GM12874 (cell line): ENCODE measurements around the gene KIF11.

Experiments
- TF ChIP-seq, protein P1 (sequence below): IDR thresholded peaks from 2 replicates; pipeline ENCODE4 v1.5.1; 2011; ENCODE audit warnings: low read depth, mild to moderate bottlenecking, control low read depth, low read length, moderate library complexity; ENCODE audit not compliant: insufficient read depth

KIF11 gene

DNA sequence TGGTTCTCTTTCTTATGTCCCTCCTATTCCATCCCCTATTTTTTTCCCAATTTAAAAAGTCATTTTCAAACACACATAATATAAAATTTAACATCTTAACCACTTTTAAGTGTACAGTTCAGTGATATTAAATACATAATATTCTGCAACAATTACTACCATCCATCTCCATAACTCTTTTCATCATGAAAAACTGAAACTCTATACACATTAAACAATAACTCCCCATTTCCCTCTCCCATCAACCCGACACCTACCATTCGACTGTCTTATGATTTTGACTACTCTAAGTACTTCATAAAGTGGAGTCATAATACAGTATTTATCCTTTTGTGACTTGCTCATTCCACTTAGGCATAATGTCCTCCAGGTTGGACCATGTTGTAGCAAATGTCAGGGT lies 2.6 kb downstream of the KIF11 start:
- TF ChIP-seq, protein P1, sequence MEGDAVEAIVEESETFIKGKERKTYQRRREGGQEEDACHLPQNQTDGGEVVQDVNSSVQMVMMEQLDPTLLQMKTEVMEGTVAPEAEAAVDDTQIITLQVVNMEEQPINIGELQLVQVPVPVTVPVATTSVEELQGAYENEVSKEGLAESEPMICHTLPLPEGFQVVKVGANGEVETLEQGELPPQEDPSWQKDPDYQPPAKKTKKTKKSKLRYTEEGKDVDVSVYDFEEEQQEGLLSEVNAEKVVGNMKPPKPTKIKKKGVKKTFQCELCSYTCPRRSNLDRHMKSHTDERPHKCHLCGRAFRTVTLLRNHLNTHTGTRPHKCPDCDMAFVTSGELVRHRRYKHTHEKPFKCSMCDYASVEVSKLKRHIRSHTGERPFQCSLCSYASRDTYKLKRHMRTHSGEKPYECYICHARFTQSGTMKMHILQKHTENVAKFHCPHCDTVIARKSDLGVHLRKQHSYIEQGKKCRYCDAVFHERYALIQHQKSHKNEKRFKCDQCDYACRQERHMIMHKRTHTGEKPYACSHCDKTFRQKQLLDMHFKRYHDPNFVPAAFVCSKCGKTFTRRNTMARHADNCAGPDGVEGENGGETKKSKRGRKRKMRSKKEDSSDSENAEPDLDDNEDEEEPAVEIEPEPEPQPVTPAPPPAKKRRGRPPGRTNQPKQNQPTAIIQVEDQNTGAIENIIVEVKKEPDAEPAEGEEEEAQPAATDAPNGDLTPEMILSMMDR = no peak

DNA sequence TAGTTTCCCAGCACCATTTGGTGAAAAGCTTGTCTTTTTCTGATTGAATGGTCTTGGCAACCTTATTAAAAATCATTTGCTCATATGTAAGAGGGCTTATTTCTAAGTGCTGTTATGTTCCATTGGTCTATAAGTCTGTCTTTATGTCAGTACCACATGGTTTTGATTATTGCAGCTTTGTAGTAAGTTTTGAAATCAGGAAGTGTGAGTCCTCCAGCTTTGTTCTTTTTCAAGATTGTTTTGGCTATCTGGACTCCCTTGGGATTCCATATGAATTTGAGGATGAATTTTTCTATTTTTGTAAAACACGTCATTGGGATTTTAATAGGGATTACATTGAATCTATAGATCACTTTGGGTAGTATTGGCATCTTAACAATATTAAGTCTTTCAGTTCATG lies 5.4 kb downstream of the KIF11 start:
- TF ChIP-seq, protein P1 = no peak

DNA sequence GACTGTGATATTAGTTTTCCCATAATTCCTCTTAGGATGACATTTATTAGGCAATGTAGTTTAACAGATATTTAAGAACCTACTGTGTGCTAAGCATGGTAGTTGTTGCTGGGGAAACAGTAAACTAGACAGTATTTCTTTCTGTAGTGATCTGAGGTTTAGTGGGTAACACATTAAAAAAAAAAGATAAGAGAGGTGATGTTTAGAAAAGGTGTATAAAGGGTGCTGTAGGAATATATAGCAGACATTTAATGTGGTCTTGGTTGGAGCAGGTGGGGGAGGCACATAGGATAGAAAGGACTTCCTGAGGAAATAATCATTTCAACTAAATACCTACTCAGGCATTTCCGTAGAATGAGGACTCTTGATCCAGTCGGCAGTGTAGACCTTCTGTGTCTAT lies 11.9 kb downstream of the KIF11 start:
- TF ChIP-seq, protein P1 = no peak

DNA sequence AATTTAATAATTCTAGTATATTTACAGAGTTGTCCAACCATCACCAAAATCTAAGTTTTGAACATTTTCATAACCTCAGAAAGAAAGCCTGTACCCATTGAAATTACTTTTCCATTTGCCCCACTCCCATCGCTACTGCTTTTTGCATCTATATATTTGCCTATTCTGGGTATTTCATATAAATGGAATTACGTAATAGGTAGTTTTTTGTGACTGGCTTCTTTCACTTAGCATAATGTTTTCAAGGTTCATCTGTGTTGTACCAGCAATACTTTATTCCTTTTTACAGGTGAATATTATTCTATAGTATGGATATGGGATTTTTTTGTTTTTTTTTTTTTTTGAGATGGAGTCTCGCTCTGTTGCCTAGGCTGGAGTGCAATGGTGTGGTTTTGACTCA lies 22.6 kb downstream of the KIF11 start:
- TF ChIP-seq, protein P1 = no peak

DNA sequence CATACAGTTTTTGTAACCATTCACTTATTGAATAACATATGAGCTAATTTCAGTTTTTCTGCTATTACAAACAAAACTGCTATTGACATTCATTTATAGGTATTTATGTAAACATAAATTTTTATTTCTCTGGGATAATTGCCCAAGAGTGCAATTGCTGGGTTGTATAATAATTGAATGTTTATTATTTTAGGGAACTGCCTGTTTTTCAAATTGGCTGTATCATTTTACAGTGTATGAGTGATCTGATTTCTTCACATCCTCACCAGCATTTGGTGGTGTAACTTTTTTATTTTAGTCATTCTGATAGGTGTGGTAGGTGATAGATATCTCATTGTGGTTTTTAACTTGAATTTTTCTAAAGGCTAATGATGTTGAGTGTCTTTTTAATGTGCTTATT lies 26.4 kb downstream of the KIF11 start:
- TF ChIP-seq, protein P1 = no peak

DNA sequence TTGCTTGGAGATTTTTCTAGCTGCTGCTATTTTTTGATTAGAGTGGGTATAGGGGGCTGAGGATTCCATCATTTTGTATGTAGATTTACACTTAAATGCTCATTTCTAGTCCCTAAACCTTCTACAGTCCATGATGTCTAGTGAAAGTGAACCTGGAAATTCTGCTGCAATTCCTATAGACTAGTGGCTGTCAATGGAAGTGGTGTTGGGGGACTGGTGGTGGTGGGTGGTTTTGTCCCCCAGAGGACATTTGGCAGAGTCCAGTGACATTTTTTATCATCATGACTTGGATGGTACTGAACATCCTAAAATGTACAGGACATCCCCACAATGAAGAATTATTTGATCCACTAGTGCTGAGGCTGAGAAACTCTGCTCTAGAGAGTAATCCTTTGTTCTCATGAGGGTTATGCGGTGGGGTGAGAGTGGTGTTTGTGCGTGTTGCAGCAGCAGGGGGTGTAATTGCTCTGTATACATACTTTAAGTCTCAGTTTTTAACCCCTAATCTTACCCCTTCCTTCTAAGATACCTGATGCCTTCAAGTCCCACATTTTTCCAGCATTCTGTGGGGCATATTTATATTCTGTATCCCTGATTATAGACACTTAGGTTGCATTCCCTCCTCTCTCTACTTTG lies 35.0 kb downstream of the KIF11 start:
- TF ChIP-seq, protein P1 = no peak

DNA sequence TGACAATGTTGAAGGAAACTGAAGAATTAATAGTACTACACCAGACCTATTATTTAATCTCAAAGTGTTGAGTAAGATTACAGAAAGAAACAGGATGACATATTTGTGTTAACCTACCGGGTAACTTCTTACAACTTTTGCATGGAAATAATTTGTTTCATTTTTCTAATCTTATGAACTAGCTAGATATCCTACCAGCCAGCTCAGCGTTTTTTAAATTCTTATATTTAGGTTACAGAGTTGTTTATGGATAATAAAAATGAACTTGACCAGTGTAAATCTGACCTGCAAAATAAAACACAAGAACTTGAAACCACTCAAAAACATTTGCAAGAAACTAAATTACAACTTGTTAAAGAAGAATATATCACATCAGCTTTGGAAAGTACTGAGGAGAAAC lies 37.0 kb downstream of the KIF11 start:
- TF ChIP-seq, protein P1 = no peak
